MM.1S (cell line): Measurements from ENCODE around the gene ARHGEF11.

Experiments
- DNase-seq: peaks from one replicate; pipeline ENCODE4 v3.0.0-alpha.2; 2015
- H2AFZ ChIP-seq: fragments of 300-600 bp; sonication (generic); 2 replicates; pipeline ENCODE4 v1.6.0; 2016; ENCODE audit warnings: antibody characterized with exemption, low read length
- H3F3A ChIP-seq: fragments of 300-600 bp; sonication (generic); 2 replicates; pipeline ENCODE4 v1.6.1; 2016; ENCODE audit warnings: mild to moderate bottlenecking, antibody characterized with exemption, low read length, moderate library complexity, mixed read lengths; ENCODE audit not compliant: insufficient read depth
- H3K27ac ChIP-seq: fragments of 300-600 bp; sonication (generic); 2 replicates; pipeline ENCODE4 v1.5.1; 2016; ENCODE audit warnings: mild to moderate bottlenecking, low read length
- H3K27me3 ChIP-seq: fragments of 300-600 bp; sonication (generic); replicated peaks from 2 replicates; pipeline ENCODE4 v1.6.0; 2016; ENCODE audit warnings: low read length; ENCODE audit not compliant: insufficient read depth
- H3K36me3 ChIP-seq: fragments of 300-600 bp; sonication (generic); replicated peaks from 2 replicates; pipeline ENCODE4 v1.6.1; 2016; ENCODE audit warnings: mild to moderate bottlenecking, low read length, mixed read lengths; ENCODE audit not compliant: insufficient read depth
- H3K4me1 ChIP-seq: fragments of 300-600 bp; sonication (generic); 2 replicates; pipeline ENCODE4 v1.6.1; 2016; ENCODE audit warnings: low read length, mixed read lengths
- H3K4me2 ChIP-seq: fragments of 300-600 bp; sonication (generic); 2 replicates; pipeline ENCODE4 v1.6.0; 2016; ENCODE audit warnings: low read depth, low read length
- H3K4me3 ChIP-seq: fragments of 300-600 bp; sonication (generic); 2 replicates; pipeline ENCODE4 v1.5.1; 2016; ENCODE audit warnings: low read length, mixed read lengths
- H3K79me2 ChIP-seq: fragments of 300-600 bp; sonication (generic); 2 replicates; pipeline ENCODE4 v1.6.1; 2016; ENCODE audit warnings: mixed run types, low read length, mixed read lengths
- H3K9ac ChIP-seq: fragments of 300-600 bp; sonication (generic); 2 replicates; pipeline ENCODE4 v1.6.1; 2016; ENCODE audit warnings: low read length, mixed read lengths
- H3K9me2 ChIP-seq: fragments of 300-600 bp; sonication (generic); replicated peaks from 2 replicates; pipeline ENCODE4 v1.6.1; 2016; ENCODE audit warnings: mild to moderate bottlenecking, low read length, mixed read lengths; ENCODE audit not compliant: insufficient read depth
- H3K9me3 ChIP-seq: fragments of 300-600 bp; sonication (generic); replicated peaks from 2 replicates; pipeline ENCODE4 v1.6.1; 2016; ENCODE audit warnings: mild to moderate bottlenecking, low read length, mixed read lengths; ENCODE audit not compliant: insufficient read depth
- H4K20me1 ChIP-seq: fragments of 300-600 bp; sonication (generic); 2 replicates; pipeline ENCODE4 v1.6.1; 2016; ENCODE audit warnings: mild to moderate bottlenecking, low read length, moderate library complexity, mixed read lengths; ENCODE audit not compliant: insufficient read depth
- EZH2 ChIP-seq: fragments of 300-600 bp; sonication (generic); optimal IDR thresholded peaks from 2 replicates; pipeline ENCODE3; 2017; ENCODE audit warnings: low read depth, mild to moderate bottlenecking, antibody characterized with exemption, low read length, mixed read lengths
- EZH2phosphoT487 ChIP-seq: fragments of 300-600 bp; sonication (generic); IDR thresholded peaks from 2 replicates; pipeline ENCODE4 v1.6.1; 2018; ENCODE audit warnings: antibody characterized with exemption, low read length
- TF ChIP-seq, protein P1 (sequence below): fragments of 300-600 bp; sonication (generic); IDR thresholded peaks from 2 replicates; pipeline ENCODE4 v1.5.1; 2016; ENCODE audit warnings: antibody characterized with exemption, low read length, mixed read lengths

The ARHGEF11 gene

DNA sequence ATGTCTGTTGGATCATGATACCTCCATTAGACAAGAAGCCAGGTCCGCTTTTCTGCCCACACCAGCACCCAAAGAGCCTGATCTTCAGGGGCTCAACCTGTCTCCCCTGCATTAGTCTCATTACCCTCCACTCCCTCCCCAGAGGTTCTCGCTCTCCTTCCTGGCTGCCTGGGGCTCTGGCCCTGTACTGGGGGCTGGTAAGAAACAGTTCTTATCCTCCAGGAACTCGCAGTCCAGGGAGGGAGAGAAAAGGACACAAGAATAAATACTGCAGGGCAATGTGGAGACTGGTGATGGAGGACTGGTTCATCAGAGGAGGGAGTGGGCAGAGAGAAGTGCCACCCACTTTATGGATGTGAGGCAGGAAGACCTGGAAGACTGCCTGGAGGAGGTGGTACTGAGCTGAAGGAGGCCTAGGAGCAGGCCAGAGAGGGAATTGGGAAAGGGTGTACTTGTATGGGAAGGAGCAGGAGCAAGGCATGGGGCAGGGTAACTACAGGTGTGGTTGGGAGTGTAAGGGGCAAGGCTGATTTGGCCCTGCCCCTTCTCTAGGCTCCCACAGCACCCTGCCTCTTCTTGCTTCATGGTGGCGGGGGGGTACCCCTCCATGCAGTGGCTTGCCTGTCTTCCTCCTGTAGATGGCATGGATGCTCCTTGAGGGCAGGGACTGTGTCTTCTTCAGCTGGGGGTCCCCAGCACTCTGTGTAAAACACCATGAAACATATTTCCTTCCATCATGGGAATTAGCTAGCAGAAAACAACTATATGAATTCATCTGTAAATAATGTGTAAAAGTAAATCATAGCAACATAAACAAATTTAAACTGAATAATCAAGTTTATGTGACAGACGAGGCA is 120.2 kb downstream of the ARHGEF11 start:
- Histone ChIP-seq H3K4me3 (no peak overlapping the region), H3K9me3 (no peaks in the 10 kb centered on the region), H3F3A (no peaks in the 10 kb centered on the region), H3K9me2 (no peaks in the 10 kb centered on the region), H3K27ac (no peak overlapping the region), H2AFZ (no peak overlapping the region), H3K4me1 (peaks cover 7% of the 10 kb centered on the region; the same call in 1 of the 2 replicates), H3K79me2 (no peaks in the 10 kb centered on the region), H3K27me3 (peaks cover 96% of the 10 kb centered on the region), H3K36me3 (no peaks in the 10 kb centered on the region), H4K20me1 (no peaks in the 10 kb centered on the region), H3K4me2 (no peak overlapping the region), H3K9ac (no peak overlapping the region)
- DNase-seq, result no peak
- TF ChIP-seq EZH2 (no peak), EZH2phosphoT487 (no peak; the same call in 1 of the 2 replicates)
- TF ChIP-seq, protein P1, sequence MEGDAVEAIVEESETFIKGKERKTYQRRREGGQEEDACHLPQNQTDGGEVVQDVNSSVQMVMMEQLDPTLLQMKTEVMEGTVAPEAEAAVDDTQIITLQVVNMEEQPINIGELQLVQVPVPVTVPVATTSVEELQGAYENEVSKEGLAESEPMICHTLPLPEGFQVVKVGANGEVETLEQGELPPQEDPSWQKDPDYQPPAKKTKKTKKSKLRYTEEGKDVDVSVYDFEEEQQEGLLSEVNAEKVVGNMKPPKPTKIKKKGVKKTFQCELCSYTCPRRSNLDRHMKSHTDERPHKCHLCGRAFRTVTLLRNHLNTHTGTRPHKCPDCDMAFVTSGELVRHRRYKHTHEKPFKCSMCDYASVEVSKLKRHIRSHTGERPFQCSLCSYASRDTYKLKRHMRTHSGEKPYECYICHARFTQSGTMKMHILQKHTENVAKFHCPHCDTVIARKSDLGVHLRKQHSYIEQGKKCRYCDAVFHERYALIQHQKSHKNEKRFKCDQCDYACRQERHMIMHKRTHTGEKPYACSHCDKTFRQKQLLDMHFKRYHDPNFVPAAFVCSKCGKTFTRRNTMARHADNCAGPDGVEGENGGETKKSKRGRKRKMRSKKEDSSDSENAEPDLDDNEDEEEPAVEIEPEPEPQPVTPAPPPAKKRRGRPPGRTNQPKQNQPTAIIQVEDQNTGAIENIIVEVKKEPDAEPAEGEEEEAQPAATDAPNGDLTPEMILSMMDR, result no peak

DNA sequence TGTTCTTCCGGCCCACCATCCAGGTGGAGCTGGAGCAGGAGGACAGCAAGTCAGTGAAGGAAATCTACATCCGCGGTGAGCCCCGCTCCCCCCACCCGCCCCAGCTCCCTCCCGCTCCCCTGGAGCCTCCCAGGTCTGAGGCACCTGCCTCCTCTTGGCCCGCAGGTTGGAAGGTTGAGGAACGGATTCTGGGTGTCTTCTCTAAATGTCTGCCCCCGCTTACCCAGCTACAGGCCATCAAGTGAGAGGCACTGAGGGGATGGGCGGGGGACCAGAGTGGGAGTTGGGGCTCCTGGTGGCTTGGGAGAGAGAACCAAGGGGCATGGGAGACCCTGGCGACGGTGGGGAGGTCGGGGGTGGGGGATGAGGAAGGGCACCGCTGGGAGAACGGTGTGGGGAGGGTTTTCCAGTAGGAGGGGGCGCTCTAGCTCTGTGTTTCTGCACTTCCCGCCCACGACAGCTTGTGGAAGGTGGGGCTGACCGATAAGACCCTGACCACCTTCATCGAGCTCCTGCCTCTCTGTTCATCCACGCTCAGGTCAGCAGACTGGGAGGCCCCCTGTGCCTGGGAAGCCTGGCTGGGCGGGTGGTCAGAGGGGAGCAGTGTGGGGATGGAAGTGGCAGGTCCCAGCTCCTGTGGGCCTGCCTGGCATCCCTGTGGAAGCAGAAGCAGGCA is 120.9 kb downstream of the ARHGEF11 start:
- H3K4me3 ChIP-seq, result no peak overlapping the region
- no peak for DNase-seq

DNA sequence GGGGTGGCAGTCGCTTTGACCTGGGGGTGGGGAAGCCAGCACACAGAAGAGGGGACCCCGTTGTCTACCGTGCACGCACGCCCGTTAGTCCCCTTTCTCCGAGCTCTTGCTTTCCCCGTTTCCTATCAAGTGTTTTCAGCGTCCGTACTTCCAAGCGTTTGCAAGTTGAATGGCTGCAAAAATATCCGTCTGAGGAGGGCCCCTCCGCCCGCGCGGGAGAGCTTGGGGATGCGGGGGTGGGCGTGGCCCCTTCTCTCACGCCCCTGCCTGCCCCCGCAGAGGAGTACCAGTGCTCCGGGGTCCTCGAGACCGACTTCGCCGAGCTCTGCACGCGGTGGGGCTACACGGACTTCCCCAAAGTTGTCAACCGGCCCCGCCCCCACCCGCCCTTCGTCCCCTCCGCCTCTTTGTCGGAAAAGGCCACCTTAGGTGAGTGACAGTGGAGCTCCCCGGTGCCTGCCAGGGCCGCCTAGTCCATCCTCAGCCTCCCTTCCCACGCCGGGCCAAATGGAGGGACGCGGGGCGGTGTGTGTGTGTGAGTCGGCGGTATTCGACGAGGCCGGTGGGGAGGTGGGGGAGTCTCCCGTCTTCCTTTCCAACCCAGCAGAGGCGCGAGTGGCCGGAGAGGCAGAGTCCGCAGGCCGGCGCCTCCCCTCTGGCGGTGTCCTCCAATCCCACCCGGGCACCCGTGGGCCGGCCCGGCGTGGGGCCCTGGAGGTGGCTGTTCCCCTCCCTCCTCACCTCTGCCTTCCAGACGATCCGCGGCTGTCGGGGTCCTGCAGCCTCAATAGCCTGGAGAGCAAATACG is 121.7 kb downstream of the ARHGEF11 start:
- no peaks in the 10 kb centered on the region for H3K9me2 ChIP-seq
- TF ChIP-seq EZH2 (peak; percentile 94), EZH2phosphoT487 (no peak)
- no peak overlapping the region for H3K4me3 ChIP-seq
- DNase-seq, result no peak
- H4K20me1 ChIP-seq, result no peaks in the 10 kb centered on the region
- no peaks in the 10 kb centered on the region for H3K36me3 ChIP-seq
- no peak overlapping the region for H3K27ac ChIP-seq
- H3K27me3 ChIP-seq, result peaks cover 98% of the 10 kb centered on the region
- no peak overlapping the region for H3K9ac ChIP-seq
- no peak overlapping the region for H3K4me2 ChIP-seq
- no peaks in the 10 kb centered on the region for H3K79me2 ChIP-seq
- H3K4me1 ChIP-seq, result peaks cover 7% of the 10 kb centered on the region; the same call in 1 of the 2 replicates
- H3K9me3 ChIP-seq, result no peaks in the 10 kb centered on the region
- no peaks in the 10 kb centered on the region for H3F3A ChIP-seq
- no peak overlapping the region for H2AFZ ChIP-seq

More for the DNA sequence above, 120.9 kb downstream of the ARHGEF11 start:
- H3K4me2 ChIP-seq, result no peak overlapping the region
- H3K9me2 ChIP-seq, result no peaks in the 10 kb centered on the region
- H3K9me3 ChIP-seq, result no peaks in the 10 kb centered on the region
- H3K79me2 ChIP-seq, result no peaks in the 10 kb centered on the region
- H2AFZ ChIP-seq, result no peak overlapping the region
- H3K36me3 ChIP-seq, result no peaks in the 10 kb centered on the region
- no peaks in the 10 kb centered on the region for H4K20me1 ChIP-seq
- H3K27ac ChIP-seq, result no peak overlapping the region
- no peak overlapping the region for H3K9ac ChIP-seq
- peaks cover 7% of the 10 kb centered on the region; the same call in 1 of the 2 replicates for H3K4me1 ChIP-seq
- no peak for TF ChIP-seq EZH2
- TF ChIP-seq, protein P1, result no peak
- TF ChIP-seq EZH2phosphoT487, result no peak; the same call in 1 of the 2 replicates
- H3K27me3 ChIP-seq, result peaks cover 100% of the 10 kb centered on the region
- H3F3A ChIP-seq, result no peaks in the 10 kb centered on the region
